Peyer's patch (tissue), 4 donors: ENCODE measurements around the gene ISLR. TPM values are rescaled to one million over a fixed set of nuclear protein-coding genes. Genes with fewer than 3 reads are reported as not detected.

Experiments used
- DNase-seq, 3 donors: peaks; one replicate each; pipeline ENCODE4 v3.0.0-alpha.2; 2017 to 2019
- H3K27ac ChIP-seq, 4 donors: fragments of 200-600 bp; sonication (generic); one replicate each; pipeline ENCODE4 v1.5.1; 2016 to 2019
- H3K27me3 ChIP-seq, 2 donors: fragments of 200-600 bp; sonication (generic); one replicate each; pipeline ENCODE4 v1.5.1; 2019
- H3K36me3 ChIP-seq, 3 donors: fragments of 200-600 bp; sonication (generic); one replicate each; pipeline ENCODE4 v1.5.1; 2016 to 2019
- H3K4me1 ChIP-seq, 4 donors: fragments of 200-600 bp; sonication (generic); one replicate each; pipeline ENCODE4 v1.5.1; 2016 to 2019
- H3K4me3 ChIP-seq, 4 donors: fragments of 200-600 bp; sonication (generic); 1 replicate in 3 of 4; 2 replicates in 1 of 4; pipeline ENCODE4 v1.5.1; 2016 to 2019; ENCODE audit warnings: mild to moderate bottlenecking in 1 of 4
- H3K9me3 ChIP-seq, 4 donors: fragments of 200-600 bp; sonication (generic); one replicate each; pipeline ENCODE4 v1.5.1; 2016 to 2019; ENCODE audit warnings: mild to moderate bottlenecking in 1 of 4
- CTCF ChIP-seq, 6 experiments: fragments of 450-650 bp in 4 of 6; fragments of 200-600 bp in 2 of 6; sonication (generic) in 1 of 6; IDR thresholded peaks; one replicate each; pipeline ENCODE4 v1.5.1; 2017 to 2019; ENCODE audit warnings: antibody characterized with exemption in 6 of 6, mild to moderate bottlenecking in 3 of 6, moderate library complexity in 1 of 6
- POLR2A ChIP-seq, 2 donors: fragments of 450-650 bp; IDR thresholded peaks; one replicate each; pipeline ENCODE4 v1.5.1; 2017; ENCODE audit warnings: antibody characterized with exemption in 2 of 2, mild to moderate bottlenecking in 2 of 2, moderate library complexity in 2 of 2
- total RNA-seq, 4 donors: library from RNA; depleted of rRNA; stranded (reverse); fragments of >200 nt; gene quantifications; one replicate each; pipeline ENCODE4 v1.1.0, GENCODE V29; 2016

The ISLR gene
- total RNA-seq, 4 donors from 2014 or later = 6.3 to 22.8 (median 17.5) TPM

DNA sequence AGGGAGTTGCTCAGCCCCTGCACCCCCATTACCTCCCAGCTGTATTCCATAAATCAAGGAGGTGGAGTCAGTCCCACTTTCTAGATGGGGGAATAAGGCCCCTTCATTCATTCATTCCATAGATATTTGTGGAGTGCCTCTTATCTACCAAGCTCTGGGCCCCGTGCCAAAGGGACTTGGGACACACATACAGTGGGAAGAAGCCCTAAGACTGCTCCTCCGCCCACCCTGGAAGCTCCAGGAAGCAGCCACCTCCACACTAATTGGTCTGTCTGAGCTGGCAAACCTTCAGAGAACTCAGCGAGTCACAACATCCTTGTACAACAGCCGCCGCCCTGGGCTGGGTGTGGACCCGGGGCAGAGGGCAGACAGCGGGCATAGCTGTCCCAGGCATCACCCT is 22.7 kb downstream of the ISLR start:
- DNase-seq = peak; percentile 25 to 85 (median 84)
- peaks cover 0 to 4% (median 0%) of the 10 kb centered on the region in 4 donors for H3K4me1 ChIP-seq
- H3K27ac ChIP-seq = no peak overlapping the region
- TF ChIP-seq POLR2A (IDR thresholded peaks at IDR 0.05) = no peak
- TF ChIP-seq CTCF (IDR thresholded peaks at IDR 0.05) = no peak
- no peak overlapping the region for H3K4me3 ChIP-seq
- H3K9me3 ChIP-seq = no peaks in the 10 kb centered on the region
- H3K36me3 ChIP-seq = no peaks in the 10 kb centered on the region
- no peaks in the 10 kb centered on the region for H3K27me3 ChIP-seq

- no peak for DNase-seq
- Histone ChIP-seq H3K4me3 (no peak overlapping the region), H3K4me1 (peaks cover 0 to 4% (median 0%) of the 10 kb centered on the region in 4 donors), H3K9me3 (no peaks in the 10 kb centered on the region), H3K27me3 (no peaks in the 10 kb centered on the region), H3K27ac (no peak overlapping the region), H3K36me3 (no peaks in the 10 kb centered on the region)
- no peak for TF ChIP-seq POLR2A (IDR thresholded peaks at IDR 0.05)
- TF ChIP-seq CTCF (IDR thresholded peaks at IDR 0.05) = no peak
Measured at GRCh38 chr15:74197176-74197965, 23.9 kb downstream of the ISLR start.

DNA sequence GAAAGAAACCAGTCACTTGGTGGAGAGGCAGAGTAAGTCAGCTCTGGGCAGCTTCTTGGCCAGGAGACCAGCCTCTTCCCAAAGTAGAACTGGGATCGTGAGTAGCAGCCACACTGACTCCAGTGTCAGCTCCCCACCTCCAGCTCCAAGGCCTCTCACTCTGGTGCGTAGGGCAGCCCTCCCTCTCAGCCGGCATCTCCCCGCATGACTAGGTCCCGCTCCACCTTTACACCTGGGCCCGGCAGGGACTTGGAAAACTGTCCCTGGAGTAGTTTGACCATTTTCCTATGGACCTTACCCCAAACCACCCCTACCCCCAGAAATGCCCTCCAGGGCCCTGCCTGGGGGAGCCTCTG is 25.8 kb downstream of the ISLR start:
- DNase-seq = no peak
- TF ChIP-seq CTCF (IDR thresholded peaks at IDR 0.05) (no peak), POLR2A (IDR thresholded peaks at IDR 0.05) (no peak)
- Histone ChIP-seq H3K4me3 (no peak overlapping the region), H3K27me3 (no peaks in the 10 kb centered on the region), H3K4me1 (peaks cover 0 to 4% (median 0%) of the 10 kb centered on the region in 4 donors), H3K36me3 (no peaks in the 10 kb centered on the region), H3K27ac (no peak overlapping the region), H3K9me3 (no peaks in the 10 kb centered on the region)

DNA sequence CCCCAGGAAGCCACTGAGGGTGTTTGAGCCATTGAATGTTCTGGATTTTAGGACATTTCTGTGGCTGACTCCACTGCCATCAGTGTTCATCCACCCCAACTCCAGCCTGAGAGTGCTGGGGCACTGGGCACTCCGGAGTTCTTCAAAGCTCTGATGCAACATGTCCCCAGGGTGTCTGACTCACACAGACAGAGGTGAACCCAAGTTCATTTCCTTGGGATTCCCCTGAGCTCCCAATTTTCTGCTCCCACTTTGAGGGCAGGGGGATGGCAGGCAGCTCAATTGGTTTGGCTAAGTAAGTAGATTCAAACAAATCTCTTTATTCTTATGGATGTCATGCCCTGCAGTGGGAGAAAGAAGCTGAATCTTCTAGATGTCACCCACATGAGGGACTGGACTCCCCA is 26.9 kb downstream of the ISLR start:
- H3K27me3 ChIP-seq = no peaks in the 10 kb centered on the region
- TF ChIP-seq POLR2A (IDR thresholded peaks at IDR 0.05) = no peak
- no peaks in the 10 kb centered on the region for H3K36me3 ChIP-seq
- no peak overlapping the region for H3K27ac ChIP-seq
- peak in 1 of 3 donors; percentile 49 for DNase-seq
- H3K9me3 ChIP-seq = no peaks in the 10 kb centered on the region
- H3K4me1 ChIP-seq = peaks cover 0 to 4% (median 0%) of the 10 kb centered on the region in 4 donors
- no peak overlapping the region for H3K4me3 ChIP-seq

DNA sequence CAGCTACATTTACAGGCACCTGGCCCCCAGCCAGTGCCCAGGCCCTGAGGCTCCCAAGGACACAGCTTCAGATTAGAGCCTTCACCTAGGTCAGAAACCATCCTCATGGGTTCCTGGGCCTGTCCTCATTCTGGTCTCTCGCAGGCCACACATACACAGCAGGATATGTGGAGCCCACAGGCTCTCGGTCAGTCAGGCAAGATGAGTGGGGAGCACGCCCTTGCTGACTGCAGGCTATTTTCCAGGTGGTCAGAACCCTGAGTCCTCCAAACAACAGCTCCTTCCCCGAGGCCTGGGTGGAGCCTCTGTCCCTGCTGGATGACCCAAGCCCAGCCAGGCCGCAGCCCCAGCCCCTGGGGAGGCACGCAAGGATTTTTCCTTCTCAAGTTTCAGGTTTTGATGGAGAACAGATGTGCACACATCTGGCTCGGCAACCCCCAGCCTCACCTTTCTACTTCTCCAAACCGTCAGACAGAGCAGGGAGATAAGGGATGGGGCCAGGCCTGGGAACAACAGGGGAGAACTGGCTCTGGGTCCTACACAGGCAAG is 27.4 kb downstream of the ISLR start:
- Histone ChIP-seq H3K27ac (no peak overlapping the region), H3K36me3 (no peaks in the 10 kb centered on the region), H3K9me3 (no peaks in the 10 kb centered on the region), H3K27me3 (no peaks in the 10 kb centered on the region), H3K4me3 (no peak overlapping the region), H3K4me1 (peaks cover 0 to 4% (median 0%) of the 10 kb centered on the region in 4 donors)
- DNase-seq = no peak
- TF ChIP-seq CTCF (IDR thresholded peaks at IDR 0.05) (no peak), POLR2A (IDR thresholded peaks at IDR 0.05) (no peak)

DNA sequence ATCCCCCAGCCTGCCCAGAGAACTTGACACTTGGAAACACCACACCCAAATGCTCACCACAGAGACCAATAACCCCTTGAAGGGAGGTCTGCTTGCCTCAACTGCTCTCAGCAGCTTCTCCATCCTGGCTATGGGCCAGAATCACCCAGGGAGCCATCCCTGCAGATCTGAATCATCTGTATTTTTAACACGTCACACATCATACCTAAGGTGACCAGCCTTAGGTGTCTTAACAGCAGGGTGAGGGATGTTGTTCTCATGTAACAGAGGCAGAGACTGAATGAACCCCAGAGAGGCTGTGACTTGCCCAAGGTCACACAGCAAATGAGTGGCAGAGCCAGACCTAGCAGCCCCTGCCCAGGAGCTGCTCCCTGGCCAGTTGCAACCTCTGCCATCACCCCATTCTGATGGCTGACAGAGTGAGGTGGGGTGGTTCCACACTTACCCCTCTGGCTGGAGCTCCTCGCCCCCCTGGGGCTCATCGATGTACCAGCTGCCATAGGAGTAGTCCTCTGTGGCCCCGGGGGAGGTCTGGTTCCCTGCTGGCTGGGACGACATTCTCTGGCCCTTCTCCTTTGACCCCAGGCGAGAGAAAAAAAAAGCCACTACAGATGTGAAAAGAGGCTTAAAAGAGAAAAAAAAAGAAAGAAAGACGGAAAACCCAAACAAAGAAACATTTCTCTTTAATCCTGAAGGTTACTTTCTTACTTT is 28.4 kb downstream of the ISLR start:
- H3K27ac ChIP-seq = no peak overlapping the region

More for the DNA sequence above, 28.4 kb downstream of the ISLR start:
- Histone ChIP-seq H3K4me1 (no peaks in the 10 kb centered on the region), H3K36me3 (no peaks in the 10 kb centered on the region), H3K27me3 (no peaks in the 10 kb centered on the region), H3K9me3 (no peaks in the 10 kb centered on the region), H3K4me3 (no peak overlapping the region)
- DNase-seq = no peak
- TF ChIP-seq CTCF (IDR thresholded peaks at IDR 0.05) (no peak), POLR2A (IDR thresholded peaks at IDR 0.05) (no peak)
